NT2/D1 (cell line): ENCODE results near the gene GPR39.

Source experiments
- SUZ12 ChIP-seq: IDR thresholded peaks from 2 replicates; pipeline ENCODE4 v1.6.1; 2011; ENCODE audit not compliant: insufficient read length, insufficient read depth; ENCODE audit errors: extremely low read depth
- YY1 ChIP-seq: IDR thresholded peaks from 2 replicates; pipeline ENCODE4 v1.6.1; 2011; ENCODE audit not compliant: insufficient read length, insufficient read depth
- ZNF274 ChIP-seq: IDR thresholded peaks from 2 replicates; pipeline ENCODE4 v1.6.1; 2011; ENCODE audit warnings: mild to moderate bottlenecking, low read depth, low read length

GRCh38 chr2:132478461-132479105 is 62.0 kb downstream of the GPR39 start:
- TF ChIP-seq YY1 (no peak), ZNF274 (no peak), SUZ12 (no peak)
